H1 (cell line): Measurements from ENCODE around the gene NOXO1. TPM values are rescaled to one million over a fixed set of nuclear protein-coding genes. Genes with fewer than 3 reads are reported as not detected.

Source experiments
- CREB1 ChIP-seq: IDR thresholded peaks from 2 replicates; pipeline ENCODE4 v1.6.1; 2012; ENCODE audit warnings: inconsistent platforms
- SP2 ChIP-seq: IDR thresholded peaks from 2 replicates; pipeline ENCODE4 v1.6.1; 2012; ENCODE audit warnings: mild to moderate bottlenecking, low read length, inconsistent platforms
- USF2 ChIP-seq: IDR thresholded peaks from 2 replicates; pipeline ENCODE4 v1.6.1; 2011; ENCODE audit warnings: low read length, improper control_type of control experiment
- polyA plus RNA-seq, 7 experiments: library from polyadenylated mRNA; depleted of rRNA in 3 of 7; stranded (reverse) in 5 of 7; unstranded in 2 of 7; fragments of >200 nt in 5 of 7; fragments of 200-250 nt in 2 of 7; gene quantifications; 1 replicate in 5 of 7; 2 replicates in 1 of 7; 4 replicates in 1 of 7; pipeline versions ENCODE4 v1.2.1 to v1.2.3, GENCODE V29; 2011 to 2013; ENCODE audit warnings: missing spikeins in 2 of 7, mixed read lengths in 2 of 7
- total RNA-seq: library from RNA; stranded (reverse); fragmentation: NEBNext Ultra II Directional; extraction: Animal tissue kit (Norgen Biotek cat#: 25700); gene quantifications from 2 replicates; pipeline ENCODE4 v1.2.1, GENCODE V29; 2021

NOXO1 gene
- total and polyA plus RNA-seq, 2 of the 8 experiments (the other 6 are each of a cell fraction or from before 2014, with no cell fraction given) = 1.3 to 2.5 TPM

- TF ChIP-seq SP2 = no peak
- peak; percentile 79 for TF ChIP-seq CREB1
- no peak for TF ChIP-seq USF2
Observed at GRCh38 chr16:1990351-1991134, 9.3 kb upstream of the NOXO1 start (continued).
